ENCODE measurements around the gene ADAMTSL3. TPM values are rescaled to one million over a fixed set of nuclear protein-coding genes. Genes with fewer than 3 reads are reported as not detected.

Gene ADAMTSL3
- total RNA-seq, 2 donors from 2014 or later, result 0.79 to 3.4 TPM

- peaks cover 44% of the 10 kb centered on the region for H3K27me3 ChIP-seq (ENCODE audit: control insufficient read depth, insufficient read depth, low read length, poor library complexity, severe bottlenecking)
- Mint-ChIP-seq H3K9me3 (no peaks in the 10 kb centered on the region), H3K27ac (no peak overlapping the region), H3K4me3 (peak overlapping the region; percentile 58), H3K27me3 (ENCODE audit: insufficient read depth) (peaks cover 55% of the 10 kb centered on the region), H3K4me1 (no peaks in the 10 kb centered on the region), H3K36me3 (ENCODE audit: low read depth) (no peaks in the 10 kb centered on the region)
- peak overlapping the region; percentile 76 for H3K4me3 ChIP-seq (ENCODE audit: low read length)
- 13 to 26% methylated on average over 22 to 67 of the region's 67 CpGs for WGBS, 2 experiments (ENCODE audit: insufficient coverage in 1 of 2, insufficient read length in 1 of 2)
- no peaks in the 10 kb centered on the region for H3K9me3 ChIP-seq (ENCODE audit: control insufficient read depth, low read length)
- DNase-seq, result peak; percentile 87
- TF ChIP-seq CTCF (conservative IDR thresholded peaks at IDR 0.05), result peak; percentile 49
- H3K27ac ChIP-seq (ENCODE audit: low read depth, low read length), result no peak overlapping the region
- no peaks in the 10 kb centered on the region for H3K36me3 ChIP-seq (ENCODE audit: control insufficient read depth, insufficient read depth, low read length)
- no peaks in the 10 kb centered on the region for H3K4me1 ChIP-seq (ENCODE audit: control insufficient read depth, insufficient read depth, low read length)
- H3K9ac ChIP-seq (ENCODE audit: extremely low read depth, low read length, poor library complexity, severe bottlenecking), result no peak overlapping the region
Observed at GRCh38 chr15:83654379-83655236, 685 bp downstream of the ADAMTSL3 start.

GRCh38 chr15:83655237-83655616 lies 1.3 kb downstream of the ADAMTSL3 start:
- Mint-ChIP-seq H3K27ac (no peak overlapping the region), H3K9me3 (no peaks in the 10 kb centered on the region), H3K4me1 (no peaks in the 10 kb centered on the region), H3K36me3 (ENCODE audit: low read depth) (no peaks in the 10 kb centered on the region), H3K4me3 (no peak overlapping the region), H3K27me3 (ENCODE audit: insufficient read depth) (peaks cover 50% of the 10 kb centered on the region)
- no peak overlapping the region for H3K27ac ChIP-seq (ENCODE audit: low read depth, low read length)
- no peak for DNase-seq
- peaks cover 44% of the 10 kb centered on the region for H3K27me3 ChIP-seq (ENCODE audit: control insufficient read depth, insufficient read depth, low read length, poor library complexity, severe bottlenecking)
- no peaks in the 10 kb centered on the region for H3K4me1 ChIP-seq (ENCODE audit: control insufficient read depth, insufficient read depth, low read length)
- no peaks in the 10 kb centered on the region for H3K36me3 ChIP-seq (ENCODE audit: control insufficient read depth, insufficient read depth, low read length)
- H3K9me3 ChIP-seq (ENCODE audit: control insufficient read depth, low read length), result no peaks in the 10 kb centered on the region
- no peak overlapping the region for H3K9ac ChIP-seq (ENCODE audit: extremely low read depth, low read length, poor library complexity, severe bottlenecking)
- no peak for TF ChIP-seq CTCF (conservative IDR thresholded peaks at IDR 0.05)
- H3K4me3 ChIP-seq (ENCODE audit: low read length), result no peak overlapping the region
- 87 to 90% methylated on average over 8 of the region's 8 CpGs for WGBS, 2 experiments (ENCODE audit: insufficient coverage in 1 of 2, insufficient read length in 1 of 2)

GRCh38 chr15:83656192-83656591 lies 2.3 kb downstream of the ADAMTSL3 start:
- H3K27me3 ChIP-seq (ENCODE audit: control insufficient read depth, insufficient read depth, low read length, poor library complexity, severe bottlenecking), result peaks cover 44% of the 10 kb centered on the region
- Mint-ChIP-seq H3K9me3 (no peaks in the 10 kb centered on the region), H3K36me3 (ENCODE audit: low read depth) (no peaks in the 10 kb centered on the region), H3K4me1 (no peaks in the 10 kb centered on the region), H3K27me3 (ENCODE audit: insufficient read depth) (peaks cover 50% of the 10 kb centered on the region), H3K4me3 (no peak overlapping the region), H3K27ac (no peak overlapping the region)
- no peak for DNase-seq
- TF ChIP-seq CTCF (conservative IDR thresholded peaks at IDR 0.05), result no peak
- no peaks in the 10 kb centered on the region for H3K9me3 ChIP-seq (ENCODE audit: control insufficient read depth, low read length)
- H3K9ac ChIP-seq (ENCODE audit: extremely low read depth, low read length, poor library complexity, severe bottlenecking), result no peak overlapping the region
- no peak overlapping the region for H3K4me3 ChIP-seq (ENCODE audit: low read length)
- no peaks in the 10 kb centered on the region for H3K36me3 ChIP-seq (ENCODE audit: control insufficient read depth, insufficient read depth, low read length)
- no peaks in the 10 kb centered on the region for H3K4me1 ChIP-seq (ENCODE audit: control insufficient read depth, insufficient read depth, low read length)
- no peak overlapping the region for H3K27ac ChIP-seq (ENCODE audit: low read depth, low read length)
- 94% methylated on average over 4 to 5 of the region's 5 CpGs for WGBS, 2 experiments (ENCODE audit: insufficient coverage in 1 of 2, insufficient read length in 1 of 2)
